D721Med (cell line): ENCODE results near the gene DNAJB2.

Experiments used
- DNase-seq: peaks from one replicate; pipeline ENCODE4 v3.0.0; 2011; ENCODE audit warnings: low spot score; ENCODE audit not compliant: insufficient read length
- FAIRE-seq: peaks from 2 replicates; lab custom pipeline; 2011; peaks lifted over from hg19 to GRCh38; lab: Jason Lieb, UNC
- CTCF ChIP-seq: IDR thresholded peaks from 2 replicates; pipeline ENCODE4 v1.5.1; 2012; ENCODE audit warnings: mild to moderate bottlenecking, control low read depth; ENCODE audit not compliant: insufficient read depth; ENCODE audit errors: missing control alignments

Gene DNAJB2

GRCh38 chr2:219261024-219261855 lies 17.9 kb upstream of the DNAJB2 start:
- FAIRE-seq (no peak), DNase-seq (no peak)
- TF ChIP-seq CTCF: no peak

GRCh38 chr2:219266232-219266631 lies 12.9 kb upstream of the DNAJB2 start:
- DNase-seq (no peak), FAIRE-seq (no peak)
- TF ChIP-seq CTCF: no peak

GRCh38 chr2:219266886-219267285 lies 12.3 kb upstream of the DNAJB2 start:
- DNase-seq (no peak), FAIRE-seq (no peak)
- no peak for TF ChIP-seq CTCF

- FAIRE-seq: no peak
- TF ChIP-seq CTCF: no peak
- no peak for DNase-seq
These were observed 10.9 kb upstream of the DNAJB2 start for GRCh38 chr2:219268294-219268693.

GRCh38 chr2:219269362-219270054 lies 9.7 kb upstream of the DNAJB2 start:
- DNase-seq (no peak), FAIRE-seq (no peak)
- no peak for TF ChIP-seq CTCF

- DNase-seq: no peak
These were observed 9.2 kb upstream of the DNAJB2 start for GRCh38 chr2:219270055-219270372.

More at GRCh38 chr2:219270055-219270372, 9.2 kb upstream of the DNAJB2 start:
- no peak for TF ChIP-seq CTCF
- FAIRE-seq: no peak
